CD4-positive, alpha-beta T cell treated with Interferon alpha-2 for 1 hour (primary cell): ENCODE results near the gene GFPT2.

Source experiments
- DNase-seq, 2 donors: peaks; one replicate each; pipeline ENCODE4 v3.0.0-alpha.2; 2020 to 2022

The GFPT2 gene

GRCh38 chr5:180378438-180379344 lies 25.6 kb upstream of the GFPT2 start:
- DNase-seq: no peak

GRCh38 chr5:180377556-180378197 lies 24.5 kb upstream of the GFPT2 start:
- no peak for DNase-seq

DNA sequence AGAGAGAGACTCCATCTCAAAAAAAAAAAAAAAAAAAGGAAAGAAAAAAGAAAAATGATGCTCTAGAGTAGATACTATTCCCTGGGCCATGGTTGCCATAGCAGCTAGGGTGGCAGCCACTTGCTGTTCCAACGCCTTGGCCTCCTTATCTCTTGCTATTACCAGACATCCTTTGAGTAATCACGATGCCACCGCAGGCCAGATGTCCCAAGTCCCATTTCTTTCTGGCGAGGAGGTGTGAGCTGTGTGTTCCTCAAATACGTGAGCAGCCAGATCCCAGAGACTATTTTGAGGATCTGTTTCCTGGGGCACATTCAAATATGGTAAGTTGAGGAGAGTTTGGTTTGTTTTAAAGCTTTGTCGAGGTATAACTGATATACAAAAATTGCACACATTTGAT lies 23.4 kb upstream of the GFPT2 start:
- DNase-seq: no peak

- no peak for DNase-seq
Observed at GRCh38 chr5:180375955-180376354, 22.8 kb upstream of the GFPT2 start.

DNA sequence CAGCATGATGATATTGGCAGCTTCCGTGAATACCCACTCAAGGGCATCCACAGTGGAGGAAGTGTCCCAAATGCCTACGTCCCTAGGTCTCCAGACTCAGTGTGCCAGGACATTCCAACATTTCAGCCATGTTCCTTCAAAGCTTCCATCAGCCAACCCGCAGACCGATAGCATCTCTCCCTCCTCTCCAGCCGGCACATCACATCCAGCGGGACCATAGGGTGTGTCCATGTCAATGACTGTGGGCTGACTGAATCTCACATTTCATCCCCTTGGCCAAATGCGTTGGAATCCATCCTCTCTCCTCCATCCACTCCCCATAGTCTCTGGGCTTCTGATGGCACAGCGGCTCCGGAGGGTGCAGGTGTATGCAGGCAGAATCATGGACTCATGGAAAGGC lies 22.2 kb upstream of the GFPT2 start:
- no peak for DNase-seq

DNA sequence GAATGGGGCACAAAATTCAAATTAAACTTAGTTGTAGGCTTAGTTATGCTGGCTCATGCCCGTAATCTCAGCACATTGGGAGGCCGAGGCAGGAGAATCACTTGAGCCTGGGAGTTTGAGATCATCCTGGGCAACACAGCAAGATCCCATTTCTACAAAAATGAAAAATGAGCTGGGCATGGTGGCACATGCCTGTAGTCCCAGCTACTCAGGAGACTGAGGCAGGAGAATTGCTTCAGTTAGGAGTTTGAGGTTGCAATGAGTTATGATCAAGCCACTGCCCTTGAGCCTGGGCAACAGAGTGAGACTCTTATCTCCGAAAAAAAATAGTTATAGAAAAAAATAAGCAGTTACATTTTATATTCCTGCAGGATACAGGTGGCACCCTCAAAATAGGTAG lies 20.7 kb upstream of the GFPT2 start:
- DNase-seq: no peak

DNA sequence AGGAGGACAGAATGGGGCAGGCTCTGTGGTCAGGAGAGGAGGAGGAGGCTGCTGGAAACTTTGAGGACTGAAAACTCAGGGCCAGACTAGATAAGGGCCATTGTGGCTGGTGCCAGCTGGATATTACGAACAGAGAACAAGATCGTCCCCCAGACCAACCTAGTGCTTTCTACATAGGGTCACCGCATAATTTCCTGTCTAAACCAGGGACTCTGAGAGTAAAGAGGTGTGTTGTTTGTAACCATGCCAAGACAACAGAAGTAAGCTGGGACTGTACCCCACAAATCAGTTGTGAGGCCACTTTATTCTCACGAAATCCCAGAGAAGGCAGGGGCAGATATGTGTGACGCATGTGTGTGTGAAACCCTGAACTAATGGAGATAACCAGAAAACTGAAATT lies 20.3 kb upstream of the GFPT2 start:
- peak in 1 of 2 donors; percentile 4 for DNase-seq

DNA sequence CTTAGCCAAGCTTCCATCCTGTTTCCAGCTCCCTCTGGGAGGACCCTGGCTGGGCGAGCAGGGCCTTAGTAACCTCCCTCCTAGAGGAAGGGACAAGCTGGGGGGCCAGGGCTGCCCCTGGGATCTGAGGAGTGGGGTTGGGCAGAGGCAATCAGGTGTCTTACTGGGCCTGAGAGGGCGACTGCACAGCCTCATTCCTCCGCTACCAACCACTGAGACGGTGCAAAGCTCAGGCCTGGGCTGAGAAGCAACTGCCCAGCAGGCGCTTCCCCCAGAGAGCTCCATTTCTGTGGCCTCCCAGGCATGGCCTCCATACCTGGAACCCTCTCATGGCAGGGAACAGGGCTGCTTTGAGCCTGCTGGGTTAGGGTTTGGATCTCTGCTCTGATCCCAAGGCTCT lies 18.8 kb upstream of the GFPT2 start:
- no peak for DNase-seq

- no peak for DNase-seq
Observed at GRCh38 chr5:180370861-180371641, 17.9 kb upstream of the GFPT2 start.

GRCh38 chr5:180367991-180368390 lies 14.9 kb upstream of the GFPT2 start:
- no peak for DNase-seq

DNA sequence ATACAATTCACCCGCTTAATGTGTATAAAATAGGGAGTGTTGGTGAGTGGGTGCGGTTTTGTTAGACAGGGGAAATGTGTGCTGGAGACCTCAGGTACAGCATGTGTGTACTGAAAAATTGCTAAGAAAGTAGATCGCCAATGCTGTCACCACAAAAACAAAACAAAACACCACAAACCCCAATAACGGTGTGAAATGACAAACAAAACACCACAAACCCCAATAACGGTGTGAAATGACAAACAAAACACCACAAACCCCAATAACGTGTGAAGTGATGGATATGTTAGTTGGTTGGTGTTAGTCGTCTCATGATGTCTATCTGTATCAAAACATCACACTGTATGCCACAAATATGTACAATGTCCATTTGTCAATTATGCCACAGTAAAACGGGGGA lies 14.2 kb upstream of the GFPT2 start:
- DNase-seq: peak in 1 of 2 donors; percentile 44

GRCh38 chr5:180366326-180366725 lies 13.2 kb upstream of the GFPT2 start:
- DNase-seq: no peak

DNA sequence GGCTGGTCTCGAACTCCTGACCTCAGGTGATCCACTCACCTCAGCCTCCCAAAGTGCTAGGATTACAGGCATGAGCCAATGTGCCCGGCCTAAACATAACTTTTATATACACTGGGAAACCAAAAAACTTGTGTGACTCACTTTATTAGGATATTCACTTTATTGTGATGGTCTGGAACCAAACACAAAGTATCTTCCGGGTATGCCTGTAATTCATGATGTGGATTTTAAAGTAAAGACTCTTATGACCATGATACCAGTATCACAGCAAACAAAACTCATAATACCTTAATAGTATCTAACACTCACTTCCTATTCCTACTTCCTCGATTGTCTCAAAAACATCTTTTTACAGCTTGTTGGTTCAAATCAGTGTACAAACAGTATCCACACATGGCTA lies 12.7 kb upstream of the GFPT2 start:
- no peak for DNase-seq

DNA sequence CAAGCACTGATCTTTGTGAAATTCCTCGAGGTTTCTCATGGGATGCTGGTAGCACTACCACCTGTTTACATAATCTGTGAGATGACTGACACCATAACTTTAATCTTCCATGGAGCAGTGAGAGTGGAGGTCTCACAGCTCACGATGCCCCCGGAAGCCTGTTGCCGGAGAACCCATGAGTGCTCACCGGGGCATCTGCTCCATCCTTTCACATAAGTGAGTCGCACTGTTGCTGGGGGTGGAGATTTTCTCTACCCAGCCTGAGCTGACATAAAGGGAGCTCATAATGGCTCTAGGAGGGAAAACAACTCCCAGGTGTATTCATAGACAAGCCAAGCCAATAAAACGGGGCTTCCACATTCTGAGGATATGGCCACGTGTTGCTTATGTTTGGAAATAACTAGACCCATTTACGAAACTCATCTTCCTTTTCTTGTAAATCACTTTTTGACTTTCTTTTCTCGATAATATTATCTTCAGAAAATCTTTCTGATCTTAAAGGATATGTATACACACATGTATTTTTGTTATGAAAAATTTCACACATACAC lies 11.2 kb upstream of the GFPT2 start:
- no peak for DNase-seq

DNA sequence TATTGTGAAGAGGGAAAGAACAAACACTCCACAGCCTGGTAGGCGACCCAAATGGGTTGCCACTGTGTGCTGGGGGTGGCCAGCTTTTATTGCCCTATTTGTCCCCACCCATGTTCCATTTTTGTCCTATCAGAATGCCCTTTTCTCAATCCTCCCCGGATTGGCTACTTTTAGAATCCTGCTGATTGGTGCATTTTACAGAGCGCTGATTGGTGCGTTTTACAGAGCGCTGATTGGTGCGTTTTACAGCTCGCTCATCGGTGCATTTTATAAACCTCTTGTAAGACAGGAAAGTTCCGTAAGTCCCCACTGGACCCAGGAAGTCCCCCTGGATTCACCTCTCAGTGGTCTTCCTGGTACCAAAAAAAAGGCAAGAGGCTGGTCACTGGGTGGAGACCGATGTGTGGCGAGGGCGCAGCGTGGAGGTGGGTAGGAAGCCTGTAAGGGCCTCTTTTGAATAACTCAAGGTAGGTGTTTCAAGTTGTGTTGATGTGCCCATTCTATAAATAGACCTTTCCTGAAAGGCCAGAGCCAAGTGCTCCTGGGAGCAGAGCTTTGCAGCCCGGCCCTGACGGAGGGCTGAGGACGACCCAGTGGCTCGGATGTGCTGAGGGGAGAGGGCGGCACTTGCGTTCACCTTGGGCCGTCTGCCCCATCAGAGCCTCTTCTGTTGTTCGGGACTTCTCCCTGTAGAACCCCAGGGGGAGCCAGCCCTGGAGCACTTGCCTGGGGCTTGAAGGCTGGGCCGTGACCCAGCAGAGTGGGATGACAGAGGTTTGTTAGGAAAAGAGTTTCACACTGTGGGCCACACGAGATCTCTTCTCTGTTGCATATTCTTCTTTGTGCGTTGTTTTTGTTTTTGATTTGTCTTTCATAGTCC lies 7.2 kb upstream of the GFPT2 start:
- DNase-seq: no peak

GRCh38 chr5:180358694-180359093 lies 5.6 kb upstream of the GFPT2 start:
- no peak for DNase-seq

DNA sequence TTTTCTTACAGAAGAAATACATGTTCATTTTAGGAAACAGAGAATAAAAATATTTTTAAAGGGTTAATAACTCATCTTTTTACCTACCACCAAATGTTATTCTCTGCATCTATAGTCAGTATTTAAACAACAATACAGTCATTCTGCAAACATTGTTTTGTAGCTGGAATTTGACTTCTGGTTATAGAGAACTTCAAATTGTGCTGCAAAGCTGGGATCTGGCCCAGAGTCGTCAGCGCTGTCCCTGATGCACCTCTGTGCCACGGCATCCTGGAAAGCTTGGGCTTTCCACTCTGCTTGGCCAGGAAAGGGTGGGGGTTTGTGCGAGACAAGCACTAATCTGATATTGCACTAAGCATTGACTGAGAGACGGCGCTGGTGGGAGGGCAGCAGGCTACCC lies 5.0 kb upstream of the GFPT2 start:
- no peak for DNase-seq

DNA sequence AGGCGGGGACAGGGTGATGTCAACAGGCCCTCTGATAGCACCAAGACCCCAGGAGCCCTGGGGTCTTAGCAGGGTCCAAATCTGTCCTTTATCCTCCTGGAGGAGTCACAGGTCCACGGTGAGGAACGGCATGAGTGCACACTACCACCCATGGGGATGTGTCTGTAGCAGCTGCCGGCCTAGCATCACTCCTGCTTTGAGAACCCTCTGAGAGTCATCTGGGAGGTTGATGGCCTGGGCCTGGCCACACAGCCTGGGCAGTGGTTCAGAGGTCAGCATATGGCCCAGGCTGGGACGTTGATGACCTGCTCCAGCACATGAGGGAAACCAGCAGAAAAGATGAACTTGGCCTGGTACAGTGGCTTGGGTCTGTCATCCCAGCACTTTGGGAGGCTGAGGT lies 1.8 kb upstream of the GFPT2 start:
- no peak for DNase-seq

GRCh38 chr5:180353980-180354452 lies 880 bp upstream of the GFPT2 start:
- no peak for DNase-seq

- DNase-seq: peak in 1 of 2 donors; percentile 4
Observed at GRCh38 chr5:180352116-180353047, 754 bp downstream of the GFPT2 start.
